GM10847 (cell line): Measurements from ENCODE around the gene DNPEP.

Experiments used
- POLR2A ChIP-seq: IDR thresholded peaks from 2 replicates; pipeline ENCODE4 v1.6.1; 2011; ENCODE audit not compliant: insufficient read length; ENCODE audit errors: extremely low read depth

DNPEP gene

DNA sequence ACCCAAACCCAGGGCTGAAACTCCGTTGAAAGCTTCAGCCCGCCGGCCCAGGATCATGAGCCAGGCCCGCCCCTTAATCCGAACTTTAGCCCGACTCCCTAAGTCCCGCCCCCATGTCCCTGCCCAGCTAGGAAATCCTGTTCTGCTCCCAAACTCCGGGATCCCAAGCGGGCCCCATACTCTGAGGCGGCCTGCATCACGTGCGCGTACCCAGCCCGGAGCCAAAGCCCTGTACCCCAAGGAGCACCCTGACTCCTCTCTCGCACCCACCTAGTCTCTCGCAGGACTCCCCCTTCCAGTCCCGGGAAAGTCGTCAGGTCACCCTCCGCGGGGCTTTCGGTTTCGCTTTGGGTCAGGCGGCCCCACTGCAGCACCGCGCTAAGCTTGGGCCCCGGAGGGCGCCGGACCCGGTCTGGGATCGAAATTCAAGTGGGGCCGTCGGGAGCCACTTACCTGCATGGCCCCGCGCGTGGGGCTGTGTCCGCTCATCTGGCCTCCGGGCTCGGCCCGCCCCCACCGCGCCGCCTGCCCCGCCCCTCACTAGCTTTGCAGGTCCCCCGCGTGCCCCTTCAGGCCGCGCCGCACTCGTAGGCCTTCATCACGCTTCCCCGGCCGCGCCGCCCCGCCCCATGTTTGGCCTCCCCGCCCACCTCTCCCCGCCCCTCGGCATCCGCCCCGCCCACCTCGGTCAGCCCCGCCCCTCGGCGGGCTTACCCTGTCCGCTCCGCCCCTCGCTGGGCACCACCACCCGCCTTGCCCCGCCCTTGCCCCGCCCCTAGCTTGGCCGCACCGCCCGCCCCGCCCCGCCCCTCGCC, at the start of gene DNPEP:
DNPEP (minus strand) TSS at position 607 of the 815 bp plus-strand sequence; CDS start at position 489, 118 bp downstream.
- peak; percentile 35 for TF ChIP-seq POLR2A

DNA sequence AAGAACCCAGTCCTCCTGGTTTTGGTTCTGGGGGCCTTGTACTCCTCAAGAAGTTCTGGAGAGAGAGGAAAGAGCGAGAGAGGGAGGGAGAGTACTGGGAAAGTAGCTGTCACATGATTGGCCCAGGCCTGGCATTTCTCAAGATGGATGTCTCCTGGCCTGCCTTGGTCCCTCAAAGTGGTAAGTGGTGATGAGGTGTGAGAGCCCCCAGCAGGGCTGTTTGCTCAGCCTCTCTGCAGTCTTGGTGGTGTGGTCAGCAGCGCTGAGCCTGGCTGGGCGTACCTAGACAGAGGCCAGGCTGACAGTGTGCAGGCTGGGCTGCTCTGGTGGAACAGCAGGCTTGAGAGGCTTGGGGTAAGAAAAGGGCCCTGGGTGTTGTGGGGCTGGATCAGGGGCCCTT, 49.4 kb upstream of the DNPEP start:
- TF ChIP-seq POLR2A = no peak

DNA sequence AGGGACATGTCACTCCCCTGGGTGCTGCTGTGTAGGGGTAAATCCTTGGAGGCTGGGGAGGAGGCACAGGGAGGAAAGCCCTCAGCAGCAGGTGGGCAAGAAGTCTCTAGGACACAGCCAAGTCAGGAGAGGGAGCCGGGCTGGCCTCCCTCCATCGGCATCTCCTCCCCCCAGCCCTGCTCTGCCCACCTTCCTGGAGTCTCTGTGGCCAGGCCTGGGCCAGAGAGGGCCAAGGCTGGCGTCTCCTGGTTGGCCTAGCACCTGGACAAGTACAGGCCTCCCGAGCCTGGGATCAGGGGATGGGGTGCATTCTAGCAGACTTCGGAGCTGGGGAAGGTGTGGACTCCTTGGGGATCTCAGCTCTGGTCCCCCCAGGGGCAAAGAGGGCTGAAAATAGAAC, 48.8 kb upstream of the DNPEP start:
- no peak for TF ChIP-seq POLR2A

DNA sequence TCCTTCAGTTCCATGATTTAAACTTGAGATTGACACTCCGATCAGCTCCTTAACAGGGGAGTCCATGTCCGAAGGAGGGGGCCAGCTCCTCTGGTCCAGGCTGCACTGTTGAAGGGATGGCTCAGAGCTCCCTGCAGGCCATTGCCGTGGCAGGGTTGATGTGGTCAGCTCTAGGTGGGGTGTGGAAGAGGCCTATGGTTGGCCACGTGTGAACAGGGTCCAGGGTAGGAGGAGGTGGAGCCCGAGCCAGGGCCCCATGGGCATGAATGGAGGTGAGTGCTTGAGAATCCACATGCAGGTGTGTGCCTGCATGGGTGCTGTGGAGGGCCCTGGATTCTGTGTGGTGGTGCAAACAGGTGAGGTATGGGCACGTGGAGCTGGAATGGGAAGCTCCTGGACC, 48.0 kb upstream of the DNPEP start:
- no peak for TF ChIP-seq POLR2A

DNA sequence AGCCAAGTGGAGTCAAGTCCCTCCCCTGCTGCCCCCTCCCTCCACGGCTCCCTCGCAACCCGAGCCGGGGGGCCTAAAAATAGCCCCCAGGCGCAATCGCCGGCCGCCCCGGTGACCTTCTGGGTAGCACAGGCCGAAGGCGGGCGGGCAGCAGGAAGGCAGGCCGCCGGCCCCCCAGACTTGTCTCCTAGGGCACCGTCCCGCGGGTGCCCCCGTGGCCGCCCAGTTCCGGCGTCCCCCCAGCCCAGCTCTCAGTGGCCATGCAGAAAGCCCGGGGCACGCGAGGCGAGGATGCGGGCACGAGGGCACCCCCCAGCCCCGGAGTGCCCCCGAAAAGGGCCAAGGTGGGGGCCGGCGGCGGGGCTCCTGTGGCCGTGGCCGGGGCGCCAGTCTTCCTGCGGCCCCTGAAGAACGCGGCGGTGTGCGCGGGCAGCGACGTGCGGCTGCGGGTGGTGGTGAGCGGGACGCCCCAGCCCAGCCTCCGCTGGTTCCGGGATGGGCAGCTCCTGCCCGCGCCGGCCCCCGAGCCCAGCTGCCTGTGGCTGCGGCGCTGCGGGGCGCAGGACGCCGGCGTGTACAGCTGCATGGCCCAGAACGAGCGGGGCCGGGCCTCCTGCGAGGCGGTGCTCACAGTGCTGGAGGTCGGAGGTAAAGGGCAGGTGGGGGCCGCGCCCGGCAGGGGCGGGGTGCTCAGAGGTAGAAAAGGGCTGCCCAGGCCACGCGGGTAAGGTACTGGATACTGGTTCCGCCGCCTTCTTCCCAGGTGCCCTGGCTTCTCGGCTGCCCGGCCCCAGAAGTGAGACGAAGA, 47.2 kb upstream of the DNPEP start, which contains the start of gene SPEG:
SPEG (plus strand) TSS at position 126 of the 808 bp plus-strand sequence; CDS start at position 261, 135 bp downstream.
- no peak for TF ChIP-seq POLR2A

DNA sequence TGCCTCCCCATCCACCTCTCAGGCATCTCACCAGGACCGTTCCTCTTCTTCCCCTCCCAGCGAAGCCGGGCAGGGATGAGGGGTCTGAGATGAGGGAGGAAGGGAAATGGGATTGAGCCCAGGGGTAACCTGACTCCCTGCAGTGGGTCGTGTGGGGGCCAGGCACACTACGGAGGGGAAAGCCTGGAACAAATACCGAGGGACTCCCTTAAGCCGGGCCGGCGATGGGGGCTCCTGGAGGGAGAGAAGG, 46.7 kb upstream of the DNPEP start:
- no peak for TF ChIP-seq POLR2A

DNA sequence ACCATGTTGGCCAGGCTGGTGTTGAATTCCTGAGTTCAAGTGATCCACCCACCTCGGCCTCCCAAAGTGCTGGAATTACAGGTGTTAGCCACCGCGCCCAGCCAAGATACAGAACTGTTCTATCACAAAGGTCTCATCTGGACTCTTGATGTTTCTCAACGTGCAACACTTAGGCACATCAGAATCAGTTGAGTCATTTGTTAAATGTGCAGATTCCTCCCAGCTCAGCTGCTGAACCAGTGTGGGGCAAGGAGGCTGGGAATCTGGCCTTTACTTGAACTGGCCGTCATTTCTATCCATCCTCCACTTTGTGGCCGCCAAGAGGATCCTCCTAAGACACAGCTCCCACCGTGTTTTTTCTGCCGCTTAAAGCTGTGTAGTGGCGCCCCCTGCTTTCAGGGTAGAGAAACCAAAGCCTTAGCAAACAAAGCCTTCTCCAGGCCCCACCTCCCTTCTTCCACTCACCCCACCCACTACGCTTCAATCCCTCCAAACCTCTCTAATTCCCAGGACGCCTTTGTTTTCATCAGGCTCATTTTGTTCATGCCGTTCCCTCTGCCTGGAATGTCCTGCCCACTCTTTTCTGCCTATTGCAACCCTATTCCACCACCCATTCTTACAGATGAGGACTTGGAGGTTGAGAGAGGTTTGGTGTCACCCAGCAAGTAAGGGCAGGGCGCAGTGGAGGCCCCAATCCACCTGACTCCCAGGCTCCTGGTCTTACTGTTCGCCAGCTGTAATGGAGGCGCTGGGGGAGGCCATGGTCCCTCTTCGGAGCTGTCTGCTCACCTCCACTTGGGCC, 46.2 kb upstream of the DNPEP start:
- TF ChIP-seq POLR2A = no peak

DNA sequence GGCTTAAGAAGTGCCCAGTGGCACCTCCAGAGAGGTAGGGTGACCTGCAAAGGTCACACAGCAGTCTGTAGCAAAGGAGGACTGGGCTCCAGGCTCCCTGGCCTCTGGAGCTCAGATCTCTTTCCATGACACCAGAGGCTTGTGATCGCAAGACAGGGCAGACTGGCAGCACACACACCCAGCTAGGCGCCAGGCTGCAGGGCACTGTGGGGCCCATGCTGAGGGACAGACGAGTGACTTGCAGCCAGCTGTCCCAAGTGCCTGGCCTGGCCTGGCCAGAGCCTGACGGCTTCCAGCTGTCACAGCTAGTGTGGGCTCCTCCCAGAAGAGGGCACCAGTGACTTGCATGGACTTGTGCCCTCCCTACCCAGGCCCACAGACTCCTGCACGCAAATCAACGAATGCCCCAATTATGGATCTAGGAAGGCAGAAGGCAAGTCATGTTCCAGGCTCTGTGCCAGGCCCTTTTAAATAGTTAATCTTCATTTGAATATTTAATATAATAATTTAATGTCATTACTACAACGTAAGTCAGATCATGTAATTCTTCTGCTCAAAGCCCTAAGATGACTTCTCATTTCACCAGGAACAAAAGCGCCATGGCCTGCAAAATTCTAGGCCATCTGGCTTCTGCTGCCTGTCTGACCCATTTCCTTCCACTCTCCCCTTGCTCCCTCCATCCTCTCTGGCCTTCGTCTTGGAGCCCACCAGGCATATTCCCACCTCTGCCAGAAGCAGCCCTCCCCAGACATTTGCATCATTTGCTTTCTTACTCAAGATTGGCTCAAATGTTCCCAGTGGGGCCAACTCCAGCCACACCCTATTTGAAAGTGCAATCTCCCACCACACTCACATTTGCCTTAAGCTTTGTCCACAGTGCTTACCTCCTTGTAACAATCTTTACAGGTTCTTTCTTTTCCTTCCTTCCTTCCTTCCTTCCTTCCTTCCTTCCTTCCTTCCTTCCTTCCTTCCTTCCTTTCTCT, 43.2 kb upstream of the DNPEP start:
- no peak for TF ChIP-seq POLR2A

DNA sequence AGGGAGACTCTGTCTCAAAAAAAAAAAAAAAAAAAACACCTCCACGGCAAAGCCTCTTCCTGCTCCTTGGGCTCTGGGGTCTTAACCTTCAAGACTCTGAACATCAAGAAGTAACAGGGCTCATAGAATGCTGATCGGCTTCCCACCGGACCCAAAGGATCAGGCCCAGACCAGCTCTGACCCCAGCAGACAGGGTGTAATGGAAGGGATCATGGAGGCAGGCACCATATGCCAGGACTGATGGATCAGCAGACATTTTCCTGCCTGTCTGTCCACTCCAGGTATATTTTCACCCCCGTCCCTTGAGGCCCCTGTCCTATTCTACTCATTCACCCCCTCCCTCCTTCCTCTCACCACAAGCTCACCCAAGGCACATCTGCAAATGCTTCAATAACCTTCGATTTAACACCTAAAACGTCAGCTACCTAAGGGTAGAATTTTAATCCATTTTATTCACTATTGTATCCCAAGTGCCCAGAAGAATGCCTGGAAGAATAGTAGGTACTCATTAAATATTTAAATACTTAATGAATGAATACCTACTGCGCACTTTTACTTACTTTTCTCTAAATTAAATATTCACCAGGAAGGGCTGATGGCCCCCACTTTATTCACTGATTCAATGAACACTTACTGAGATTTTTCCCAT, 42.4 kb upstream of the DNPEP start:
- TF ChIP-seq POLR2A = no peak

DNA sequence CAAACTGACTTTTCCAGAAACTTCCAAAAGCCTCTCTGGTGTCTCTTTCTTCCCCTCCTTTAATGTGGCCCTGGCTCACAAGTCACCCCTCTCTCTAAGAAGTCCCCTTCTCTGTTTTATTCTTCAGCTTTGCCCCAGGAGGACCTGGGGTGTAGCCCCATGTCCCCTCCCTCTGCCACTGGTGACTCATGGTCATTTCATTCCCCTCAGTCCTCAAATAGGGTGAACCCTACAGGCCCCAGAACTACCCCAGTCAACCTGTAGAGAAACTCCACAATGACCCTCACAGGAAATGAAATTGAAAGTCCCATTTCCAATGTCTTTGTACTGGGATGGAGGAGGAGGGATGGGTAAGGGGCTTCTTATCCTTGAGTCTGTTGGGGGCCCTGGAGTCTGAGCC, 40.8 kb upstream of the DNPEP start:
- no peak for TF ChIP-seq POLR2A

DNA sequence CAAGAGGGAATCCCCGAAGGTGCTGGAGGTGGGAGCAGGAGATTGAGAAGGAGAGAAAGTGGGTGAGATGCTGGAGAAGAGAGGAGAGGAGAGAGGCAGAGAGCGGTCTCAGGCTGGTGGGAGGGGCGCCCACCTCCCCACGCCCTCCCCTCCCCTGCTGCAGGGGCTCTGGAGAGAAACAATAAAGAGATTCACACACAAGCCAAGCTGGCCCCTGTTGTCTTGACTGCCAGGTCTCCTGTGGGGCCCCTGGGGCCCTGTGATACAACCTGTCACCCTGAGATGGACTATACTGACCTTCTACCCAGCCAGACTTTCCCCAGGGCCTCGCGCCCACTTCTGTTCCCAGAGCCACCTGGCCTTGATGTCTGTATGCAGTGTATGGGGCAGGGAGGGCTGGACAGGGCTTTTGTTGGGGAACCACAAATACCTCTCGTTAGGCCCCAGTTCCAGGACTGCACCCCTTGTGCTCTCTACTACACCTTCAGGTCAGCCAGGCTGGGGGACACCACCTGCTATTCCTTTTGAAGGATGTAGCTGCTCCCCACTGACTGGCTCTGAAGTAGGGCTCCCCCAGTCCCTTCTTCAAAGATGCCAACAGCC, 38.9 kb upstream of the DNPEP start:
- no peak for TF ChIP-seq POLR2A

DNA sequence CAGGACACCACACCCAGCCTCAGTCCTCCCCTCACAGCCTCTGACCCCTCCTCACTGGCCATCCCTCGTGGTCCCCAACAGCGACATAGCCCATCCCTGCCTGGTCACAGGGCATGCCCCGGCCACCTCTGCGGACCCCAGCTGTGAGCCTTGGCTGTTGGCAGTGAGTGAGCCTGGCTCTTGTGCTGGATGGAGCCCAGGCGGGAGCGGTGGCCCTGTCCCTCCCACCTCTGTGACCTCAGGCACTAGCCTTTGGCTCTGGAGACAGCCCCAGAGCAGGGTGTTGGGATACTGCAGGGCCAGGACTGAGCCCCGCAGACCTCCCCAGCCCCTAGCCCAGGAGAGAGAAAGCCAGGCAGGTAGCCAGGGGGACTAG, 38.3 kb upstream of the DNPEP start:
- no peak for TF ChIP-seq POLR2A

DNA sequence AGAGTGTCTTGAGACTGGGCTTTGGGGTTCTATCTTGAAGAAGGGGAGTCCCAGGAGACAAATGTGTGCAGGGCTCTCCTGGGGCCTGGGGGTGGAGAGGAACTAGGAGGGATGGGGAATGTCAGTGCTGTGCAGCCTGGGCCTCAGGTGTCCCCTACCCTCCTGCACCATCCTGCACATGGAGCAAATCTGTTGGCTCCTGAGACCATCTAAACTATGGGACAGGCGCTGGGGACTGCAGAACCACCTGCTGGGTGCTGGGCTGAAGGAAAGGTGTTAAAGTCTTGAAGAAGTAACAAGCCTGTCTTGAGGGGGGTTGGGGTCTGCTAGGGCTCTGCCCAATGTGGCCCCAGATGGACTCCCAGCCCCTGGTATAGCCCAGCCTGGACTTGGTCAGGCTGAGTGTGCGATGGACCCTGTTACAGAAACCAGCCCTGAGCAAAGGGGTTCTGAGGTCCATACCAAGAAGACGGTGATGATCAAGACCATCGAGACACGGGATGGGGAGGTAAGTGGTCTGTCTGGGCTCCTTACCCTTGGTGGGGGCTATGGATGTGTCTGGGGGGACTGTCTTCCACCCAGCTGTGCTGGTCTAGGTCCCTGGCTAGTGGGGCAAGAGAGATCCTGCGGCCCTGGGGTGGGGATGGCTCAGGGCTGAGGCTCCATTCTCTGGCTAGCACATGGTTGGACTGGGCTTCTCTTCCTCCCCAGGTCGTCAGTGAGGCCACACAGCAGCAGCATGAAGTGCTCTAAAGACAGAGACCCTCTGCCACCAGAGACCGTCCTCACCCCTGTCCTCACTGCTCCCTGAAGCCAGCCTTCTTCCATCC, 37.7 kb upstream of the DNPEP start:
- no peak for TF ChIP-seq POLR2A
